ENCODE data around the gene ARHGEF26.

Gene ARHGEF26

DNA sequence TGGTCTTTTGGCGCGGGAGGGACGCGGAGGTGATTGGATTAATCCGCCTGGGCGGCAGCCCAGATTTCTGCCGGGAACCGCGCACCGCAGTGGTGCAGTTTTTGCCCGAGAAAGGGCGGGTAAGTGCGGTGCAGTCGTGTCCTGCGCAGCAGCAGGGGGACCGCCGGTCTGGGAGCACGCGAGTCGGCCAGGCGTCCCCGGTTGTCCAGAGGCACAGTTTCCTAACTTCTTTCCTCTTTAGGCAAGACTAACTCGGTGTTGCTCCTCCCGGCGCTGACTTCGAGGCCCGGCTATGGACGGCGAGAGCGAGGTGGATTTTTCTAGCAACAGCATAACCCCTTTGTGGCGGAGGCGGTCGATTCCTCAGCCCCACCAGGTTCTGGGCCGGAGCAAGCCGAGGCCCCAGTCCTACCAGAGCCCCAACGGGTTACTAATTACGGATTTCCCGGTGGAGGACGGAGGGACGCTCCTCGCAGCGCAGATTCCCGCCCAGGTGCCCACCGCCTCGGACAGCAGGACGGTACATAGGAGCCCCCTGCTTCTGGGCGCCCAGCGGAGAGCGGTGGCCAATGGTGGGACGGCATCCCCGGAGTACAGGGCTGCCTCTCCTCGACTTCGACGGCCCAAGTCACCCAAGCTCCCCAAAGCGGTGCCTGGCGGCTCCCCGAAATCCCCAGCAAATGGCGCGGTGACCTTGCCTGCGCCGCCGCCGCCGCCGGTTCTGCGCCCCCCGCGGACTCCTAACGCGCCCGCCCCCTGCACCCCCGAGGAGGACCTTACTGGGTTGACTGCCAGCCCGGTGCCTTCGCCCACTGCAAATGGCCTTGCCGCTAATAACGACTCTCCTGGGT, 736 bp downstream of the ARHGEF26 start:
- no peak for FAIRE-seq

DNA sequence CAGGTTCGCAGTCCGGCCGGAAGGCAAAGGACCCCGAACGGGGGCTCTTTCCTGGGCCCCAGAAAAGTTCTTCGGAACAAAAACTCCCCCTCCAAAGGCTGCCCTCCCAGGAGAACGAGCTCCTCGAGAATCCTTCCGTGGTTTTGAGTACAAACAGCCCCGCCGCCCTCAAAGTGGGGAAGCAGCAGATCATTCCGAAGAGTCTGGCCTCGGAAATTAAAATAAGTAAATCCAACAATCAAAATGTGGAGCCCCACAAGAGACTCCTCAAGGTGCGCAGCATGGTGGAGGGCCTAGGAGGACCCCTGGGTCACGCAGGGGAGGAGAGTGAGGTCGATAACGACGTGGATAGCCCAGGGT, 1.3 kb downstream of the ARHGEF26 start:
- no peak for FAIRE-seq

DNA sequence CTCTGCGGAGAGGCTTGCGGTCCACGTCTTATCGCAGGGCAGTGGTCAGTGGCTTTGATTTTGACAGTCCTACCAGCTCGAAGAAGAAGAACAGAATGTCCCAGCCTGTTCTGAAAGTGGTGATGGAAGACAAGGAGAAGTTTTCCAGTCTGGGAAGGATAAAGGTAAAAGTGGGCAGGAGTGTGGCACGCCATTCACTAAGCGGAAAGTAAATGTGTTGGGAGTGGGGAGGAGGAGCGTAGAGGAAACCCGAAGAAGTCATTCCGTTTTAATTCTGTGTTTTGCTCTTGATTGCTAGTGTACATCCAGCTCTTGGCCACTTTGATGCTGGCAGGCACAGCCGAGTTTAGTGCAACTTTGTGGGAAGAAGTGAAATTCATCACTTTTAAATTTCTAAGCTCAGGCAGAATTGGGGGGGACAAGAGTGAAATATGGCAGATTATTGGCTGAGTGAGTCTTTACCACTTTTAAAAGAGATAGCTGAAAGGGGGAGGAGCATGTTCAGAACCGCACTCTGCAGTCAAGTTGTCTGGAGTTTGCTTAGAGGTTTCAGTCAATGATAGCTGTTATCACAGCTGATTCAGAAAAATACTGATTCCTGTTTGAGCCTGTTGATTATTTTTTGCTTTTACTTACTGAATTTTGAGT, 1.8 kb downstream of the ARHGEF26 start:
- no peak for FAIRE-seq

DNA sequence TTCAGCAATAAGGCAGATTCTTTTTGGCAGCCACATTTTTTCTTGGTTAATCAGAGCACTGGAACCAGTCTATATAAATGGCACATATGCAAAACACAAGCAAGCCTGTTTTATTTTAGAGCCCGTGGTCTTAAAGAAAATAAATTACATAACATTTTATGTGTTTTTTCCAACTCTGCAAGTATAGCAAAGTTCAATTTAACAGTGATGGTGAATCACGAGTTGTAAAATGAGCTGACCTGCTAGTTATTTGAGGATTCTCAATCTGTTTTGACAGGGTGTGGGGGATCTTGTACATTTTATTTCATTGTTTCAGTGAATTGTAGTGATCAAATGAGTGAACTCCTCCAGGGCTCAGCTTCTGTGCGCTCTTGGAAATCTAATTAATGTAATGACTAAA, 2.7 kb downstream of the ARHGEF26 start:
- FAIRE-seq, result no peak

DNA sequence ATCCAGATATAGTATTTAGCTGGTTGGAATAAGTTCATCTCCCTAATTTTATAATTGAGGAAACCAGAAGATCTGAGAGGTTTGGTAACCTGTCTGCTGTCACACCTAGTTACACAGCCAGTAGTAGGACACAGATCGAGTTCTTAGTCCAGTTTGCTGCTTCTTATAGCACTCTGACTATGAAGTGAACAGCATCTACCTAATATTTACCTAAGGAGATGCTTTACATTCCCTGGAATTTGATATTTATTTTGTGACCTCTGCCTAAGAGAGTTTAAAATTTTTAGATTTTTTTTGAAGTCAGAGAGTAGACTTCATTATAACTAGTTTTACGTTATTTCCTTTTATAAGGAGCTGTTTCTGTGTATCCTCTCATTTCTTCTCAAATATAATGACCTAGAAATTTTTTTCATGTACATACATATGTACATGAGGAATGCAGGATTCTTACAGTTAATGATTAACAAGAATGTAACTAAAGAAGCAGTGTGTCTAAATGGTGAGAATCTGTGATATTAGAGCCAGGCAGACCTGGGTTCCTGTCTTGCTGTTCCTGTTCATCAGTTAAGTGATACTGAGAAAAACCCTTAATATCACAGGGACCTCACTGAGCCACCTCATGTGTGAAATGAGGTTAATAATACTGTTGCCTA, 4.3 kb downstream of the ARHGEF26 start:
- no peak for FAIRE-seq

DNA sequence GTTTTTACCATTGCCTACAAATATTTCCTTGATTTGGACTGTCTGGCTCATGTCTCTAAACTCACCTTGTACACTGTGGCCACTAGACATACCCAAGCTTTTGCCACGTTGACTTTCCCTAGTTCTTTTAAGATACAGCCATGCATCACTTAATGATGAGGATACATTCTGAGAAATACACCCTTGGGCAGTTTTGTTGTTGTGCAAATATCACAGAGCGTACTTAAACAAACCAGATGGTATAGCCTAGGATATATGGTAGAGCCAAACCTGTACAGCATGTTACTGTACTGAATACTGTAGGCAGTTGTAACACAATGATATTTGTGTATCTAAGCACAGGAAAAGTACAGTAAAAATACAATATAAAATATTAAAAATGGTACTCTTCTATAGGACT, 5.5 kb downstream of the ARHGEF26 start:
- no peak for FAIRE-seq

DNA sequence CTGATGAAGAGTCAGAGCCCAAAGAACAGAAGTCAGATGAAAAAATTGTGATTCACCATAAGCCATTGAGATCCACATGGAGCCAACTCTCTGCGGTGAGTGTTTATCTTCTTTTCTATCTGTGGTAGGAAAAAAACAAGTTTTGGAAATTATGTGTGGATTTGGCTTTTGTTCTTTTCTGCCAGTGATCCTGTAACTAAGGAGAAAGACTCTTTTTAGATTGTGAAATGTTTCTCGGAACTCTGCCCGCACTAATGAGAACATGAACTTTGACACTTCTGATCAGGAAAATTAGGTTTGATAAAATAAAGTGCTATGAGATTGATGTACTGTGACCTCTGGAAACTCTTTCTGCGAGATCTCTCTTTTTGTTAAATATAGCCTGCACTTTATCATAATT, 8.4 kb downstream of the ARHGEF26 start:
- FAIRE-seq, result no peak

DNA sequence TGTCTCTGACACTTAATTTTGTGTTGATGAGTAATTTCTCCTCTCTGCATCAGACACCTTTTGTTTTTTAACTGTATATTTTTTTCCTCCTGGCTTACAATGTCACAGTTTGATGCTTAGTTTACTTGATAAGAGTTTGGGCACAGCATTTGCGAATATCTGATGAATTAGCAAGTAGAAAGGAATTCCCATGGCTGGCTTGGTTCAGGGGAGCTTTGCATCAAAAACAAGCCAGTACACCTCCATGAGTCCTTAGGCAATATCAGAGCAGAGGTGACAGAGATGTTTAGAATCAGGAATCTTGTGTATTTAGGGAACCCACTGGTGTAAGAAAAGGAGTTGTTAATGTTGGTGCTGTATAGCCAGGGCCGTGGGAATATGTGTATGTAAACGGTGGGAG, 9.3 kb downstream of the ARHGEF26 start:
- no peak for FAIRE-seq

DNA sequence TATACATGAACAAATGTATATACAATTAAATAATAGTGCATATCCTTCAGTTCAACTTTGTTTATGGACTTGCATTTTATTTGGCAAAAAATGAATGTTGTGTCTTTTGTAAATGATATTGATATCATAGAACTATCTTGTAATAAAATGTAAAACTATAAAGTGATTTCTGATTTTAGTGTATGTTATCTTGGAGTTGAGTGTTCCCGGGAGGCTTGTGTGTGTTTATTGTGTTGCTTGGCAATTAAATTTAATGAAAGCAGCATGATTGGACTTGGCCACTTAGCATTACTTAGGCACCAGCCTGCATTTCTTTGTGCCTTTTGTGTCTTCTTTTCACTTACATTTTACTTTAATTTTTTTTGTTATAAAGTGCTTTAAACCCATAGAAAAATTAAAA, 10.6 kb downstream of the ARHGEF26 start:
- no peak for FAIRE-seq

DNA sequence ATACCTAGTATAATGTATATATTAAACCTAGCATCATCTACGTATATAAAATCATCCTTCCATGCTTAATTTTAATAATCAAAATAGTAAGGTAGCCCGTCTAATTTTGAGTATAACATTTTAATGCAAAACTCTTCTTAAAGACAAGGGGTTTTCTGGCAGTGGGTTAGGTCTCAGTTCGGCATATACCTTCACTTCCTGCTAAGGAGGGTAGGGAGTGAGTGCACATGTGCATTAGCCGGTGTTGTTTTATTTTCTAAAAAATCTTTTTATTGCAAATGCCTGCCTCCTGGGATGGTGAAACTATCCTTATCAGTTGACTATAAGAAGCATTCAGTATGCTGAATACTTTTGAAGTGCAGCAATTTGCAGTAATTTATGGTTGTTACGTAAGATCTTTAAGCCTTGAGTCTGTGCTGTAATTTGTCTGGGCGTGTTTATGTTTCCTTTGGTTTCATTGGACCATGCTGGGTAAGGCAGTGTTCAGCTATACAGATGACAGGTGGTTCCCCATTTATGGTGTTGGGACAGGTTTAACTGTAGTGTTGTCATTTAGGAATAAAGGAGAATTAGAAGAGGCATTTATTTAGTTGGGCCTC, 11.7 kb downstream of the ARHGEF26 start:
- no peak for FAIRE-seq

DNA sequence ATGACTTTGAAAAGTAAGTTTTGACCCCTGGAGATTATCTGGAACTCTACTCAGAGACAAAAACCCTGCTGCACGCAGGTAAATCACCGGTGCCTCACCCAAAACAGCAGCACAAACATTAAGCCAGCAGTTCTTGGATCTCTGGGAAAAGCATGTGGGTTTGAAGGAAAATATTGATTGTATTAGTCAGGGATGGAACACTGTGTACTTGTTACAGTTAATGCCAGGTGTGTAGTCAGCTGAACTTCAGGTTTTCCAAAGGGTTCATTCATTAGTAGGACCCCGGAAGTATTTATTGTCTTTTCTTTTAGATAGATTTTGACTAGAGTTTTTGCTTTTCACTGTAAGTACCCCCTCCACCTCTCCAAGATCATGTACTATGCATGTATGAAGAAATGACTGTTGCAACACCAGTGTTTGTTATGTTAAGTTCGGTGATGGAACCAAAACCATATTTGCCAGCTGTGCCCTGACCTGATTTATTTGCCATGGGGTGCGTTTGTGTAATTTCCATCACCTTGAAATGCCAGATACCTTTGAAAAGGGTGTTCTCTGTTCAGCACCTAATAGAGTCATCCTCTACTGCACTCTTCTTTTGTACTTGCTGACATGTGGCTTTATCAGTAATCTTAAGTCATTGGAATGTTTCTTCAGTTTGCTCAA, 14.5 kb downstream of the ARHGEF26 start:
- no peak for FAIRE-seq

DNA sequence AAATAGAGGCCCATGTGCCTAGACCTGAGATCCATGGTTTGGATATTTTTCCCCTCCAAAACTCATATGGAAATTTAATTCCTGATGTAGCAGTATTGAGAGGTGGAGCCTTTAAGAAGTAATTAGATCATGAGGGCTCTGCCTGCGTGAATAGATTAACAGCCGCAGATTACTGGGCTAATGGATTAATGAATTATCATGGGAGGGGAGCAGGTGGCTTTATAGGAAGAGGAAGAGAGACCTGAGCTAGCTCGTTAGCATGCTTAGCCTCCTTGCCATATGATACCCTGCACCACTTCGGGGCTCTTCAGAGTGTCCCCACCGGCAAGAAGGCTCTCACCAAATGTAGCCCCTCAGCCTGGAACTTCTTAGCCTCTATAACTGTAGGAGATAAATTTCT, 15.8 kb downstream of the ARHGEF26 start:
- FAIRE-seq, result no peak

DNA sequence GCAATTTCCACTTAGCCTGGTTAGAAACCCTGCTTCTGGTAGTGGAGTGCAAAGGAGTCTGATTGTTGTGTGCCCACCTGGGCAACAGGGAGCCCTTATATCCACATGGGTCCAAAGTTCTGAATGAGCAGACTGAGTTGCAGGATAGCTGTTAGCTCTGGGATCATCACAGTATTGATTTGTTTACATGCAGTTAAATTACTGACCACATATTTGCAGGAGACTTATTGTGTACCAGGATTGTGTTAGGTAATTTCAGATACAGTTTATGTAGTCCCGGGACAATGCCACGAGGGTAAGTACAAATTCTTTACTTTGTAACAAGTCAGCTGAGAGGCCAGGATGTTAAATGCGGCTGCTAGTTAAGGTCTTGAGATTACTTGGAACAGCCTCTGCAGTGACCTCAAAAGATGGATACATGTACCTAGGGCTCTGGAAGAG, 18.8 kb downstream of the ARHGEF26 start:
- no peak for FAIRE-seq

DNA sequence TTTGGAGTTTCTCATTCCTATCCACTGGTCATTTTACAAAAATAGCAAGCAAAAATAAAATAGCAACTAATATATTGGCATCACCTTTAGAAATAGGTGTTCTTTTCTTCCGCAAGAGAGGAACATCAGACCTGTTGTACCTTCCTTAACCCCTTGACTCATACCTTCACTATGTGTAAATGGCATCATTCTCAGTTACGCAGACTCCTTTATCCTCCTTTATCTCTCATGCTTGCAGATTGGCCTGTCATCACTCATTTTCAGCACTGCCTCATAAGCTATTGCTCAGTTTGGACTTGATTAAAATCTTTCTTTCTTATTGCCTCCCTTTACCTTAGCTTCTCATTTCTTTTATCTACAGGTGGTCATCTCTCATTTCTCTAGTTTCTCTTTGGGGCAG, 21.4 kb downstream of the ARHGEF26 start:
- FAIRE-seq, result no peak

DNA sequence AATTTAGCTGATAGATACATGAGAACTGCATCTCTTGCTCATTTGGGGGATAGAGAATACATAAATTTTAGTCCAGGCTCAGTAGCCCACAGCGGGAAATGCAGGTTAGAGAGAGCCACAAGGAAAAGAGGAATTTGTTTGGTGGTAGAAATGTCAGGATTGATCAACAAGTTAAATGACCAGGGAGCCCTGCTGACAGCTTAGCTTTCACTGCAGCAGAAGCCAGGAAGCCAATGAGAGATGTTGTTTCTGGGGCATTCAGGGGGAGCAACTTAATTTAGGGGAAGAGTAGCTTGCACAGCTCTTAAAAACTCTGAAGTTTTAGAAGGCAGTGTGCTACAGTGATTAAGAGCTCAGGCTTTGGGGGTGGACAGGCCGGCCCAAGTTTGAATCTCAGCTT, 22.7 kb downstream of the ARHGEF26 start:
- FAIRE-seq, result no peak

DNA sequence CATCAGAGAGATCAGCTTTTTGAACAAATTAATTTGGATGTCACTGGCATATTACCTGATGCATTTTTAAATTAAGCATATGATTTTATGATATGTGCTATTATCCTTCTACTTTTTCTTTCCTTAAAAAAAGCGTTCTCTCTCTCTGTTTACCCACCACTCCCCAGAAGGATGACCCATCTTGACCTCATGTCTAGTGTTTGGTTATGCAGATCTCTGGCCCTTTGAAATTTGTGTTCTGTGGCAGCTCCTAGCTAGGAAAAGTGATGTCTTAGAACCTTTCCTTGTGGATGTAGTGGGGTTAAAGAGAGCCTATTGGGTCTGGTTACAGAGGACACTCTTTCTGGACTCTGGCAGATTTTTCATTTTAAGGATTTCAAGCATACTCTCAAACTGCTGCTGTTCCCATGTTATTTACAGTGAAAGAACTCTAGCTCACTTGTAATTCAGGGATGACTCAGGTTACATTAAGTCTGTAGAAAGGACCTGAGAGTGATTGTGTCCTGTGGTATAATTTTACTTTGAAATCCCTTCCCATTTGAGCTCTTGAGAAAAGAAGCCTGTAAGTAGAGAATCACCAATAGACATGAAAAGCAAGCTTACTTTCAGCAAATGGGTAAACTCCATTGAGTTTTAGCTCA, 23.8 kb downstream of the ARHGEF26 start:
- no peak for FAIRE-seq

DNA sequence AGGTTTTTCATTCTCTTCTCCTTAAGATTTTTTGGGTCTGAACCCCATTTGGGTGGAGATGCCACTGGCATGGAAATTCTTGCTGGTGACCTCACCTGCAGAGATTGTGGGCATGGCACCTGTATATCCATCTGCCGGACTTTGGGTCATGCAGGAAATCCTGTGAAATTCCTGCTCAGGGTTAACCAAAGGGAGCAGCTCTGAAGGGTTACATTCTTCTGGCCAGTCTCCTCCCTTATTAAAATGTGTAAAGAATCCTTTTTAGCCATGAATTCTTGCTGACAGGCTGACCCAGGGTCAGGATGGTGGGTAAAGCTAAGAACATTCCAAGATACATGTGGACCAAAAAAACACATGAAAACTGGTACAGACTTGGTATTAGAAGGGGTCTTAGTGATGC, 27.4 kb downstream of the ARHGEF26 start:
- no peak for FAIRE-seq

DNA sequence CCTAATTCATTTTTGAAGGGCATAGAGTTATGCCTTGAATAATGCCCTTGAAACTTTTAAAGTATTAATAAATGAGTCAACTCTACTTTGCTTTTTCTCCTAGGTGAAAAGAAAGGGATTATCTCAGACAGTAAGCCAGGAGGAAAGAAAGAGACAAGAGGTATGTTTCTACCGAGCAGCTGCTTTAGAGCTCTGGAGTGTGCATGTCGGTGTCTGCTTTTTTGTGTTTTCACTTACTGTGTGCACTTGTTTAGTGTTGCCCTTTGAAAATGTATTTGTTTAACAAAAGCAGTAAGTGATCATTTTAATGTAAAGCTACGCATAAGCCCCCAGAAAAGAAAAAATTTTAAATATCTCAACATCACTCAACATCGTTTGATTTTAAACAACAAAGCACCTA, 28.1 kb downstream of the ARHGEF26 start:
- FAIRE-seq, result no peak

DNA sequence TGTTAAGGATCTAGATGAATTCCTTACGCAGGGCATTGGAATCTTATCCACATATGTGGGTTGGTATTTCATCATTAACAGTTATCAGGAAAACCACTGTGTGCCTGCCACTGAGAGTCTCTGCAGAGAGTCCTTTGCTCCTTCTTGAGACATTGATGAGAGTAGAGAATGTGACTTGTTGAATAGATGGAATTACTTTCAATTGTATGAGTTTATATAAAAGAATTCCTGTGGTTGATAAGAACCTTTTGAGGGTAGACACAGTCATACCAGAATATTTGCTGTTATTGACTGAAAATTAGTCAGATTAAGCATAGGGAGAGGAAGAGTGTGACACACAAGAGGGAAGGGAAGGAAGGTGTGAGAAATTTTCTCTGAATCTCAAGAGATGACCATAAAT, 30.8 kb downstream of the ARHGEF26 start:
- no peak for FAIRE-seq

DNA sequence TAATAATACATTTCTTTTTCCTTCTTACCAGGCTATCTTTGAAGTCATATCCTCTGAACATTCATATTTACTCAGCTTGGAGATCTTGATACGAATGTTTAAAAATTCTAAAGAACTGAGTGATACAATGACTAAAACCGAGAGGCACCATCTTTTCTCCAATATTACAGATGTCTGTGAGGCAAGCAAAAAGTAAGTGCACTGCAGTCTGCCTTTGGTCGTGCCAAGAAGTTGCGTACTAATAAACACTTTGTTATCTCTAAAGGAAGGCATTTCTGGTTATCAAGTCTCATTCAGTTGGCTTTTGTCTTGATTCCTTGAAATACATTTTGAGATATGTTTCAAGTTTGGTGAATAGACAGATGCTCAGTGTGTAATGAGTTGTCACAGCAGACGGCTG, 31.6 kb downstream of the ARHGEF26 start:
- no peak for FAIRE-seq

DNA sequence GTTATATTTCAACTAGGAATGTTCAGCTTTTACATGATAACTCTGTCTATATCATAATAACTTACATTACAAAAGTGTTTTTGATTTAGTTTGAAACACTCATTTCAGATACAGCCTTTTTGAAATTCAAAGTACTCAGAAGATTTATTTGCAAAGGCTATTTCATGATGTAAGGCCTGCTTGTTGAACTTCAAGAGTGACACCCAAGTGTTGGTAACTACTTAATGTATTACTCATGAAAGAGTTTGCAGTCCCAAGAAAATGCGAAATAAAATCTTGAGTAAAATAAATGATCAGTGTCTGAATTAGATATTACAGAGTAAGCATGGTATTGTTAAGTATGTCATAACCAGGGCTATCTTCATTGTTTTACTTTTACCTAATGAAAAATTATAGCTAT, 35.3 kb downstream of the ARHGEF26 start:
- FAIRE-seq, result no peak

DNA sequence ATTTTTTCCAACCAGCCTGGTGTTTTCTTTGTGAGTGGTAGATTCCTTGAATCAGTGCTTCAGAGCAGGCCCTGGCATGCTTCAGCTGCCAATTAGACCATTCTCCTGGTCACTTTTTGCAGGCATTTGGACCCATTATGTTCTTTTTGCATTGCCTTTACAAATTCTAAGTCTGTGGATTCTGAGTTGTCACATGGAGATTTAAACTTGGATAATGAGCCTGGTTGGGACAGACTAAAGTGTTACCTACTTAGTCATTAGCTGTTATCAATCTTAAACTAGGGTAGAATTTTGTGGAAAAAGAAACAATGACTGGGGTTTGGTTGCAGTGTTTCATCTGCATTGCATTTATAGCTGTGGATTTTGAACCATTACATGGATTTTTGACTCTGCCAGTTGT, 40.6 kb downstream of the ARHGEF26 start:
- FAIRE-seq, result no peak

DNA sequence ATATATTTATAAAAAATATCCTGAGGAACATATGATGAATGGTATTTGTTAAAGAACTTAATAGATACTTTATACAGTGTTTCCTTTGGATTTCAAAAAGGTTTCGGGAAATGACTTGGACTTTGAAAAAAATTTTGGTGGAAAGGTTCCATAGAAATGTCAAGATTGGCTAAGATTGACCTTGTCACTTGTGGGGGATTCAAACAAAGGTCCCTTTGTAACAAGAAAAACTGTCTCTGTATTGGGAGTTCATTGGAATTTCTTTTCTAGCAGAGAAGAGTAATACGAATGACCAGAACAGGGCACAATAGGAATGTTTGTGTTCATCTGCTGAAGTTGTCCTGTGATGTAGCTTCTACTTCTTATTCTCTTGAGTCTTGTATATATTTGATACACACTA, 43.2 kb downstream of the ARHGEF26 start:
- FAIRE-seq, result no peak

Measured in A204.1 (cell line).